GM19239 (cell line): Measurements from ENCODE around the gene CD72.
"Not testable (repeated sequence)": the region's sequence is repeated elsewhere in the genome, so short reads cannot be mapped to it uniquely, and the experiment has no call there.

Source experiments
- DNase-seq: peaks from one replicate; pipeline ENCODE4 v3.0.0; 2011; ENCODE audit warnings: low spot score; ENCODE audit not compliant: insufficient read length
- FAIRE-seq: peaks from 2 replicates; lab custom pipeline; 2011; peaks lifted over from hg19 to GRCh38; lab: Jason Lieb, UNC

Gene CD72

GRCh38 chr9:35599763-35600604, 18.2 kb downstream of the CD72 start:
- DNase-seq = no peak

GRCh38 chr9:35598866-35599590, 19.2 kb downstream of the CD72 start:
- DNase-seq (no peak), FAIRE-seq (no peak)

More at GRCh38 chr9:35599763-35600604, 18.2 kb downstream of the CD72 start:
- no peak for FAIRE-seq

GRCh38 chr9:35596907-35597306, 21.3 kb downstream of the CD72 start:
- FAIRE-seq = not testable (repeated sequence)

GRCh38 chr9:35594471-35594870, 23.7 kb downstream of the CD72 start:
- DNase-seq (no peak), FAIRE-seq (no peak)

More at GRCh38 chr9:35596907-35597306, 21.3 kb downstream of the CD72 start:
- not testable (repeated sequence) for DNase-seq

GRCh38 chr9:35593581-35593980, 24.6 kb downstream of the CD72 start:
- DNase-seq = no peak
- no peak for FAIRE-seq

GRCh38 chr9:35588506-35588905, 29.7 kb downstream of the CD72 start:
- not testable (repeated sequence) for FAIRE-seq, DNase-seq

- not testable (repeated sequence) for FAIRE-seq, DNase-seq
Measured at GRCh38 chr9:35584681-35585080, 33.5 kb downstream of the CD72 start.

GRCh38 chr9:35583521-35583920, 34.7 kb downstream of the CD72 start:
- DNase-seq, FAIRE-seq: not testable (repeated sequence)

- DNase-seq, FAIRE-seq: not testable (repeated sequence)
Measured at GRCh38 chr9:35579659-35580227, 38.5 kb downstream of the CD72 start.

GRCh38 chr9:35579130-35579529, 39.1 kb downstream of the CD72 start:
- FAIRE-seq (no peak), DNase-seq (no peak)

- DNase-seq (no peak), FAIRE-seq (no peak)
Measured at GRCh38 chr9:35577486-35577885, 40.7 kb downstream of the CD72 start.

- FAIRE-seq = no peak
- DNase-seq = no peak
Measured at GRCh38 chr9:35575478-35575877, 42.7 kb downstream of the CD72 start.

- FAIRE-seq (no peak), DNase-seq (no peak)
Measured at GRCh38 chr9:35574578-35575122, 43.6 kb downstream of the CD72 start.

- peak; percentile 74 for FAIRE-seq
Measured at GRCh38 chr9:35570709-35571504, 47.3 kb downstream of the CD72 start.

GRCh38 chr9:35569206-35569605, 49.0 kb downstream of the CD72 start:
- peak; percentile 90 for FAIRE-seq
- no peak for DNase-seq

More at GRCh38 chr9:35570709-35571504, 47.3 kb downstream of the CD72 start:
- no peak for DNase-seq

- DNase-seq (no peak), FAIRE-seq (no peak)
Measured at GRCh38 chr9:35568196-35568595, 50.0 kb downstream of the CD72 start.

- no peak for DNase-seq
- no peak for FAIRE-seq
Measured at GRCh38 chr9:35566417-35566816, 51.8 kb downstream of the CD72 start.

GRCh38 chr9:35564658-35565061, 53.6 kb downstream of the CD72 start:
- DNase-seq (no peak), FAIRE-seq (no peak)

- DNase-seq = no peak
- no peak for FAIRE-seq
Measured at GRCh38 chr9:35563791-35564197, 54.4 kb downstream of the CD72 start.
